Cardiac muscle cell (in vitro differentiated cells and primary cell): ENCODE data around the gene TIAM2. TPM values are rescaled to one million over a fixed set of nuclear protein-coding genes. Genes with fewer than 3 reads are reported as not detected.

ENCODE experiments used
- DNase-seq, 2 donors: peaks; one replicate each; pipeline versions ENCODE4 v3.0.0 to v3.0.0-alpha.2; 2010 to 2017; ENCODE audit warnings: low read depth in 1 of 2, low spot score in 1 of 2
- H3K27ac ChIP-seq: fragments of 200-600 bp; sonication (generic); 2 replicates; pipeline ENCODE4 v1.5.1; 2016
- H3K27me3 ChIP-seq: fragments of 200-600 bp; sonication (generic); 2 replicates; pipeline ENCODE4 v1.6.0; 2016; ENCODE audit warnings: control low read depth
- H3K36me3 ChIP-seq: fragments of 200-600 bp; sonication (generic); 2 replicates; pipeline ENCODE4 v1.5.1; 2016; ENCODE audit warnings: control low read depth
- H3K4me1 ChIP-seq: fragments of 200-600 bp; sonication (generic); 2 replicates; pipeline ENCODE4 v1.8.1; 2017; ENCODE audit warnings: low read depth, mild to moderate bottlenecking, mixed run types
- H3K4me3 ChIP-seq: fragments of 200-600 bp; sonication (generic); 2 replicates; pipeline ENCODE4 v1.5.1; 2016; ENCODE audit warnings: mild to moderate bottlenecking
- H3K9me3 ChIP-seq: fragments of 200-600 bp; sonication (generic); 2 replicates; pipeline ENCODE4 v1.5.1; 2017; ENCODE audit warnings: low read depth, mild to moderate bottlenecking, control low read depth
- polyA plus RNA-seq: library from polyadenylated mRNA; unstranded; fragments of >200 nt; fragmentation: Nextera tagmentation; extraction: Ambion mirVana; gene quantifications from 2 replicates; pipeline ENCODE4 v1.2.1, GENCODE V29; 2016
- total RNA-seq: library from RNA; depleted of rRNA; stranded (reverse); fragments of >200 nt; gene quantifications from 2 replicates; pipeline ENCODE4 v1.2.3, GENCODE V29; 2016
- TF ChIP-seq, protein P1 (sequence below): IDR thresholded peaks from 2 replicates; pipeline ENCODE4 v1.5.1; 2012; ENCODE audit warnings: low read depth, mild to moderate bottlenecking, low read length

The TIAM2 gene
- total and polyA plus RNA-seq, 2 experiments from 2014 or later: 3.9 to 12.4 TPM

DNA sequence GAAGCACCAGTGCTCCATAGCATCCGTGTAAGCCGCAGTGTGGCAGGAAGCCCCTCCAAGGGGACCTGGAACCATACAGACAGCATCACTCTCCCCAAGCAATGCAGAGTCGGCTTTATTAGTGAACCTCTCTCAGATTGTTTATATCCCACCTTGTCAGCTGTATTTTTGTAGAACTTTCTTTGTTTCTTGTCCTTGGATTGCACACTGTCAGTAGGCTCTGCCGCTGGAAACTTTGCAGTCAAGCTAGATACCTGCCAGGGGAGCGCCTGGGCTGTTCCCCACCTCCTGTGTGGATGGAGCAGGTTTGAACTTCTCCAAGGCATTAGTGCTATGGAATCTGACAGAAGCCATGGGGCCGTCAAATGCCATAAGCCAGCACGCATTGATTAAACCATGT, 250.1 kb downstream of the TIAM2 start:
- DNase-seq: no peak
- H3K9me3 ChIP-seq: no peaks in the 10 kb centered on the region
- H3K36me3 ChIP-seq: no peaks in the 10 kb centered on the region
- no peaks in the 10 kb centered on the region for H3K4me1 ChIP-seq
- H3K27me3 ChIP-seq: no peaks in the 10 kb centered on the region
- H3K27ac ChIP-seq: no peak overlapping the region
- H3K4me3 ChIP-seq: no peak overlapping the region
- TF ChIP-seq, protein P1, sequence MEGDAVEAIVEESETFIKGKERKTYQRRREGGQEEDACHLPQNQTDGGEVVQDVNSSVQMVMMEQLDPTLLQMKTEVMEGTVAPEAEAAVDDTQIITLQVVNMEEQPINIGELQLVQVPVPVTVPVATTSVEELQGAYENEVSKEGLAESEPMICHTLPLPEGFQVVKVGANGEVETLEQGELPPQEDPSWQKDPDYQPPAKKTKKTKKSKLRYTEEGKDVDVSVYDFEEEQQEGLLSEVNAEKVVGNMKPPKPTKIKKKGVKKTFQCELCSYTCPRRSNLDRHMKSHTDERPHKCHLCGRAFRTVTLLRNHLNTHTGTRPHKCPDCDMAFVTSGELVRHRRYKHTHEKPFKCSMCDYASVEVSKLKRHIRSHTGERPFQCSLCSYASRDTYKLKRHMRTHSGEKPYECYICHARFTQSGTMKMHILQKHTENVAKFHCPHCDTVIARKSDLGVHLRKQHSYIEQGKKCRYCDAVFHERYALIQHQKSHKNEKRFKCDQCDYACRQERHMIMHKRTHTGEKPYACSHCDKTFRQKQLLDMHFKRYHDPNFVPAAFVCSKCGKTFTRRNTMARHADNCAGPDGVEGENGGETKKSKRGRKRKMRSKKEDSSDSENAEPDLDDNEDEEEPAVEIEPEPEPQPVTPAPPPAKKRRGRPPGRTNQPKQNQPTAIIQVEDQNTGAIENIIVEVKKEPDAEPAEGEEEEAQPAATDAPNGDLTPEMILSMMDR: no peak

- Histone ChIP-seq H3K36me3 (no peaks in the 10 kb centered on the region), H3K27me3 (no peaks in the 10 kb centered on the region), H3K27ac (no peak overlapping the region), H3K4me1 (no peaks in the 10 kb centered on the region), H3K4me3 (no peak overlapping the region), H3K9me3 (no peaks in the 10 kb centered on the region)
- DNase-seq: no peak
- TF ChIP-seq, protein P1: no peak
Observed at GRCh38 chr6:155245831-155246230, 250.7 kb downstream of the TIAM2 start.

- Histone ChIP-seq H3K36me3 (no peaks in the 10 kb centered on the region), H3K27me3 (no peaks in the 10 kb centered on the region), H3K9me3 (no peaks in the 10 kb centered on the region), H3K27ac (no peak overlapping the region), H3K4me1 (no peaks in the 10 kb centered on the region), H3K4me3 (no peak overlapping the region)
- TF ChIP-seq, protein P1: no peak
- no peak for DNase-seq
Observed at GRCh38 chr6:155246825-155247224, 251.7 kb downstream of the TIAM2 start.

- H3K4me1 ChIP-seq: no peaks in the 10 kb centered on the region
- TF ChIP-seq, protein P1: no peak
- no peak for DNase-seq
Observed at GRCh38 chr6:155247618-155248007, 252.5 kb downstream of the TIAM2 start.

GRCh38 chr6:155248008-155249001, 253.2 kb downstream of the TIAM2 start:
- H3K36me3 ChIP-seq: no peaks in the 10 kb centered on the region
- no peaks in the 10 kb centered on the region for H3K27me3 ChIP-seq
- DNase-seq: peak; percentile 43 to 78
- H3K4me3 ChIP-seq: no peak overlapping the region
- H3K4me1 ChIP-seq: peaks cover 3% of the 10 kb centered on the region
- TF ChIP-seq, protein P1: peak; percentile 79
- H3K9me3 ChIP-seq: no peaks in the 10 kb centered on the region
- no peak overlapping the region for H3K27ac ChIP-seq

More at GRCh38 chr6:155247618-155248007, 252.5 kb downstream of the TIAM2 start:
- H3K4me3 ChIP-seq: no peak overlapping the region
- no peaks in the 10 kb centered on the region for H3K9me3 ChIP-seq
- H3K27me3 ChIP-seq: no peaks in the 10 kb centered on the region
- H3K27ac ChIP-seq: no peak overlapping the region
- H3K36me3 ChIP-seq: no peaks in the 10 kb centered on the region
